ENCODE measurements around the gene HIRIP3. TPM values are rescaled to one million over a fixed set of nuclear protein-coding genes. Genes with fewer than 3 reads are reported as not detected.

Gene HIRIP3
- total and polyA plus RNA-seq, 9 donors, result 10.5 to 18.5 (median 16.5) TPM

GRCh38 chr16:30007378-30007895 is 12.0 kb upstream of the HIRIP3 start:
- H3K27ac ChIP-seq (ENCODE audit: low read length), result no peak overlapping the region
- peaks cover 19% of the 10 kb centered on the region for H3K36me3 ChIP-seq (ENCODE audit: control insufficient read depth, insufficient read depth, low read length)
- DNase-seq, result no peak
- WGBS (ENCODE audit: insufficient coverage), result 70% methylated on average over 10 of the region's 11 CpGs
- peaks cover 39% of the 10 kb centered on the region for H3K27me3 ChIP-seq (ENCODE audit: control insufficient read depth, insufficient read depth, low read length)
- peaks cover 18% of the 10 kb centered on the region for H3K4me1 ChIP-seq (ENCODE audit: control insufficient read depth, insufficient read depth, low read length)
- H3K9me3 ChIP-seq (replicated peaks; ENCODE audit: control insufficient read depth, low read depth, low read length), result no peaks in the 10 kb centered on the region
- no peak overlapping the region for H3K4me3 ChIP-seq (ENCODE audit: low read length)

GRCh38 chr16:30006659-30007377 is 11.4 kb upstream of the HIRIP3 start:
- Histone ChIP-seq H3K36me3 (ENCODE audit: control insufficient read depth, insufficient read depth, low read length) (peaks cover 25% of the 10 kb centered on the region), H3K27me3 (ENCODE audit: control insufficient read depth, insufficient read depth, low read length) (peaks cover 33% of the 10 kb centered on the region), H3K4me3 (ENCODE audit: low read length) (no peak overlapping the region), H3K4me1 (ENCODE audit: control insufficient read depth, insufficient read depth, low read length) (peaks cover 18% of the 10 kb centered on the region), H3K27ac (ENCODE audit: low read length) (no peak overlapping the region), H3K9me3 (replicated peaks; ENCODE audit: control insufficient read depth, low read depth, low read length) (no peaks in the 10 kb centered on the region)
- 80% methylated on average over 24 of the region's 34 CpGs for WGBS (ENCODE audit: insufficient coverage)
- no peak for DNase-seq

GRCh38 chr16:30006095-30006473 is 10.7 kb upstream of the HIRIP3 start:
- no peak overlapping the region for H3K4me3 ChIP-seq (ENCODE audit: low read length)
- 83% methylated on average over 18 of the region's 18 CpGs for WGBS (ENCODE audit: insufficient coverage)
- peaks cover 14% of the 10 kb centered on the region for H3K4me1 ChIP-seq (ENCODE audit: control insufficient read depth, insufficient read depth, low read length)
- no peak for DNase-seq
- H3K27ac ChIP-seq (ENCODE audit: low read length), result no peak overlapping the region
- peaks cover 27% of the 10 kb centered on the region for H3K27me3 ChIP-seq (ENCODE audit: control insufficient read depth, insufficient read depth, low read length)
- H3K9me3 ChIP-seq (replicated peaks; ENCODE audit: control insufficient read depth, low read depth, low read length), result no peaks in the 10 kb centered on the region
- peaks cover 31% of the 10 kb centered on the region for H3K36me3 ChIP-seq (ENCODE audit: control insufficient read depth, insufficient read depth, low read length)

GRCh38 chr16:30005341-30006094 is 10.1 kb upstream of the HIRIP3 start:
- no peaks in the 10 kb centered on the region for H3K9me3 ChIP-seq (replicated peaks; ENCODE audit: control insufficient read depth, low read depth, low read length)
- DNase-seq, result peak; percentile 48
- H3K27me3 ChIP-seq (ENCODE audit: control insufficient read depth, insufficient read depth, low read length), result peaks cover 23% of the 10 kb centered on the region
- peaks cover 10% of the 10 kb centered on the region for H3K4me1 ChIP-seq (ENCODE audit: control insufficient read depth, insufficient read depth, low read length)
- H3K27ac ChIP-seq (ENCODE audit: low read length), result no peak overlapping the region
- H3K36me3 ChIP-seq (ENCODE audit: control insufficient read depth, insufficient read depth, low read length), result peaks cover 36% of the 10 kb centered on the region
- no peak overlapping the region for H3K4me3 ChIP-seq (ENCODE audit: low read length)
- 58% methylated on average over 28 of the region's 35 CpGs for WGBS (ENCODE audit: insufficient coverage)

GRCh38 chr16:30004811-30005242 is 9.4 kb upstream of the HIRIP3 start:
- no peak overlapping the region for H3K4me3 ChIP-seq (ENCODE audit: low read length)
- DNase-seq, result no peak
- peaks cover 42% of the 10 kb centered on the region for H3K36me3 ChIP-seq (ENCODE audit: control insufficient read depth, insufficient read depth, low read length)
- H3K27ac ChIP-seq (ENCODE audit: low read length), result no peak overlapping the region
- H3K27me3 ChIP-seq (ENCODE audit: control insufficient read depth, insufficient read depth, low read length), result peaks cover 16% of the 10 kb centered on the region
- WGBS (ENCODE audit: insufficient coverage), result 38% methylated on average over 4 of the region's 11 CpGs
- H3K9me3 ChIP-seq (replicated peaks; ENCODE audit: control insufficient read depth, low read depth, low read length), result no peaks in the 10 kb centered on the region
- peaks cover 3% of the 10 kb centered on the region for H3K4me1 ChIP-seq (ENCODE audit: control insufficient read depth, insufficient read depth, low read length)

- Histone ChIP-seq H3K27me3 (ENCODE audit: control insufficient read depth, insufficient read depth, low read length) (peaks cover 11% of the 10 kb centered on the region), H3K27ac (ENCODE audit: low read length) (no peak overlapping the region), H3K9me3 (replicated peaks; ENCODE audit: control insufficient read depth, low read depth, low read length) (no peaks in the 10 kb centered on the region), H3K4me1 (ENCODE audit: control insufficient read depth, insufficient read depth, low read length) (peaks cover 3% of the 10 kb centered on the region), H3K36me3 (ENCODE audit: control insufficient read depth, insufficient read depth, low read length) (peaks cover 44% of the 10 kb centered on the region), H3K4me3 (ENCODE audit: low read length) (no peak overlapping the region)
- no peak for DNase-seq
- WGBS (ENCODE audit: insufficient coverage), result 80% methylated on average over 16 of the region's 19 CpGs
These were observed 9.0 kb upstream of the HIRIP3 start for GRCh38 chr16:30004424-30004776.

GRCh38 chr16:30003670-30004423 is 8.4 kb upstream of the HIRIP3 start:
- Histone ChIP-seq H3K4me1 (ENCODE audit: control insufficient read depth, insufficient read depth, low read length) (peaks cover 3% of the 10 kb centered on the region), H3K4me3 (ENCODE audit: low read length) (no peak overlapping the region), H3K27me3 (ENCODE audit: control insufficient read depth, insufficient read depth, low read length) (peaks cover 6% of the 10 kb centered on the region), H3K36me3 (ENCODE audit: control insufficient read depth, insufficient read depth, low read length) (peaks cover 48% of the 10 kb centered on the region), H3K27ac (ENCODE audit: low read length) (no peak overlapping the region), H3K9me3 (replicated peaks; ENCODE audit: control insufficient read depth, low read depth, low read length) (no peaks in the 10 kb centered on the region)
- no peak for DNase-seq
- WGBS (ENCODE audit: insufficient coverage), result 78% methylated on average over 8 of the region's 17 CpGs

GRCh38 chr16:30002614-30003346 is 7.4 kb upstream of the HIRIP3 start:
- Histone ChIP-seq H3K36me3 (ENCODE audit: control insufficient read depth, insufficient read depth, low read length) (peaks cover 49% of the 10 kb centered on the region), H3K4me1 (ENCODE audit: control insufficient read depth, insufficient read depth, low read length) (peaks cover 3% of the 10 kb centered on the region), H3K9me3 (replicated peaks; ENCODE audit: control insufficient read depth, low read depth, low read length) (no peaks in the 10 kb centered on the region), H3K4me3 (ENCODE audit: low read length) (no peak overlapping the region), H3K27me3 (ENCODE audit: control insufficient read depth, insufficient read depth, low read length) (no peaks in the 10 kb centered on the region), H3K27ac (ENCODE audit: low read length) (no peak overlapping the region)
- no peak for DNase-seq
- WGBS (ENCODE audit: insufficient coverage), result 79% methylated on average over 19 of the region's 19 CpGs

GRCh38 chr16:30000735-30001631 is 5.6 kb upstream of the HIRIP3 start:
- no peaks in the 10 kb centered on the region for H3K27me3 ChIP-seq (ENCODE audit: control insufficient read depth, insufficient read depth, low read length)
- 66% methylated on average over 25 of the region's 33 CpGs for WGBS (ENCODE audit: insufficient coverage)
- H3K4me3 ChIP-seq (ENCODE audit: low read length), result no peak overlapping the region
- no peak overlapping the region for H3K27ac ChIP-seq (ENCODE audit: low read length)
- peaks cover 49% of the 10 kb centered on the region for H3K36me3 ChIP-seq (ENCODE audit: control insufficient read depth, insufficient read depth, low read length)
- peaks cover 9% of the 10 kb centered on the region for H3K4me1 ChIP-seq (ENCODE audit: control insufficient read depth, insufficient read depth, low read length)
- DNase-seq, result no peak
- H3K9me3 ChIP-seq (replicated peaks; ENCODE audit: control insufficient read depth, low read depth, low read length), result no peaks in the 10 kb centered on the region

All from muscle of leg (tissue), 11 donors.